Astrocyte (in vitro differentiated cells and primary cell): ENCODE results near the gene ZCCHC24. TPM values are rescaled to one million over a fixed set of nuclear protein-coding genes. Genes with fewer than 3 reads are reported as not detected.
"Not testable (repeated sequence)": the region's sequence is repeated elsewhere in the genome, so short reads cannot be mapped to it uniquely, and the experiment has no call there.

Source experiments
- DNase-seq: peaks from one replicate; pipeline ENCODE4 v3.0.0-alpha.2; 2010; ENCODE audit warnings: low read depth
- FAIRE-seq: peaks from 2 replicates; lab custom pipeline; 2011; peaks lifted over from hg19 to GRCh38; lab: Jason Lieb, UNC
- H2AFZ ChIP-seq: 2 replicates; pipeline ENCODE4 v1.6.0; 2012; ENCODE audit warnings: low read depth, low read length, inconsistent platforms
- H3K27ac ChIP-seq: 2 replicates; pipeline ENCODE4 v1.5.1; 2011; ENCODE audit warnings: low read depth, low read length, inconsistent platforms
- H3K27me3 ChIP-seq: 2 replicates; pipeline ENCODE4 v1.6.0; 2011; ENCODE audit warnings: low read length, inconsistent platforms; ENCODE audit not compliant: insufficient read depth
- H3K36me3 ChIP-seq: 2 replicates; pipeline ENCODE4 v1.5.1; 2011; ENCODE audit warnings: low read length, inconsistent platforms; ENCODE audit not compliant: insufficient read depth
- H3K4me1 ChIP-seq: 2 replicates; pipeline ENCODE4 v1.5.1; 2011; ENCODE audit warnings: low read length, inconsistent platforms; ENCODE audit not compliant: insufficient read depth
- H3K4me2 ChIP-seq: 2 replicates; pipeline ENCODE4 v1.6.0; 2012; ENCODE audit warnings: low read length, inconsistent platforms
- H3K4me3 ChIP-seq: 2 replicates; pipeline ENCODE4 v1.5.1; 2011; ENCODE audit warnings: low read depth, mild to moderate bottlenecking, low read length, inconsistent platforms; ENCODE audit not compliant: insufficient read depth
- H3K79me2 ChIP-seq: 2 replicates; pipeline ENCODE4 v1.6.0; 2012; ENCODE audit warnings: mild to moderate bottlenecking, low read length, inconsistent platforms; ENCODE audit not compliant: insufficient read depth
- H3K9ac ChIP-seq: 2 replicates; pipeline ENCODE4 v1.6.0; 2012; ENCODE audit warnings: mild to moderate bottlenecking, low read length, inconsistent platforms
- H3K9me3 ChIP-seq: 2 replicates; pipeline ENCODE4 v1.5.1; 2012; ENCODE audit warnings: low read depth, mild to moderate bottlenecking, low read length, inconsistent platforms; ENCODE audit not compliant: insufficient read depth
- H4K20me1 ChIP-seq: 2 replicates; pipeline ENCODE4 v1.6.0; 2012; ENCODE audit warnings: low read length, inconsistent platforms; ENCODE audit not compliant: insufficient read depth
- H3K27ac Mint-ChIP-seq: one replicate; pipeline ENCODE4 v1.8.0; 2021; ENCODE audit warnings: mild to moderate bottlenecking, mixed read lengths; ENCODE audit not compliant: unreplicated experiment
- H3K27me3 Mint-ChIP-seq: one replicate; pipeline ENCODE4 v1.8.0; 2021; ENCODE audit warnings: low read depth, mixed read lengths; ENCODE audit not compliant: unreplicated experiment
- H3K36me3 Mint-ChIP-seq: one replicate; pipeline ENCODE4 v1.8.0; 2021; ENCODE audit warnings: low read depth, mixed read lengths; ENCODE audit not compliant: unreplicated experiment
- H3K4me1 Mint-ChIP-seq: one replicate; pipeline ENCODE4 v1.8.0; 2021; ENCODE audit warnings: low read depth, mixed read lengths; ENCODE audit not compliant: unreplicated experiment
- H3K4me3 Mint-ChIP-seq: one replicate; pipeline ENCODE4 v1.8.0; 2021; ENCODE audit warnings: mild to moderate bottlenecking, moderate library complexity, mixed read lengths; ENCODE audit not compliant: unreplicated experiment
- H3K9me3 Mint-ChIP-seq: one replicate; pipeline ENCODE4 v1.8.0; 2021; ENCODE audit warnings: mild to moderate bottlenecking, mixed read lengths; ENCODE audit not compliant: unreplicated experiment
- EZH2 ChIP-seq: IDR thresholded peaks from 2 replicates; pipeline ENCODE4 v1.6.1; 2012; ENCODE audit warnings: mild to moderate bottlenecking, low read length, inconsistent platforms; ENCODE audit not compliant: insufficient read depth
- total RNA-seq: library from RNA; stranded (reverse); gene quantifications from 2 replicates; pipeline ENCODE4 v1.2.1, GENCODE V29; 2021
- TF ChIP-seq, protein P1 (sequence below): IDR thresholded peaks from 2 replicates; pipeline ENCODE4 v1.5.1; 2011; ENCODE audit warnings: low read depth, mild to moderate bottlenecking, inconsistent platforms, low read length, moderate library complexity; ENCODE audit not compliant: insufficient read depth

ZCCHC24 gene
- total RNA-seq, 1 donor from 2014 or later, result 21.4 TPM

DNA sequence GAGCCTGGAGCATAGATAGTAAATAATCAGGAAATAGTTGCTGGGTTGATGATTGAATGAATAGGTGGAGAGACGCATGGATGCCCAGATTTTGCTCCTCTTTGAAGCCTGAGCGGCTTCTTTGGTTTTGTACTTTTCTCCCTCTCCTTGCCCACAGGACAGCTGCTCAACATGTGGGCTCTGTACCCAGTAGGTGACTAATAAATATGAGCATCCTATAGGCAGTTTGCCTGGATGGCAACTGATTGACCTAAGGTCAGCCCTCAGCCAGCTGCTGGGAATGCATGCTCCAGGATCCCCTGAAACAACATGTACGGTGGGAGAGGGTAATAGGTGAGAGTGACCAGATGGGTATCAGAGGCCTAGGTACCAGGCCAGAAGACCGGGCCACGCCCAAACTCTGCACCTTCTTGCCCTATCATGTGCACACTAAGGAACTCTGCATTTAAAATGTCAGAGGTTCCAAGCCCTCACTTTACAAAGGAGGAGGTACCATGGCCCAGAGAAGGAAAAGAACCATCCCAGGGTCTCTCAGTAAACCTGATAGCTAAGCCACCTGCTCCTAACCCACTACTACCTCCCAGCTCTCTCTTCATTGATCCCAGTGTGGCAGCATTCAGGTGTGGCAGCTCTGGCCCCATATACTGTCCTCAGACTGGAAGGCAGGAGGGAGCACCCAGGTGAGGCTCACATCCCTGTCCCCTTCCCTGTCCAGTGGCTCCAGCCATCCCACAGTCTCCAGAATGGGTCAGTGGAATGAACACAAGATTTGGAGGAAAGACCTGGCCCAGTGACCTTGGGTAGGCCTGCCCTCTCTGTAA is 2.7 kb upstream of the ZCCHC24 start:
- H3K9ac ChIP-seq, result no peak overlapping the region
- H4K20me1 ChIP-seq, result peaks cover 15% of the 10 kb centered on the region
- H3K9me3 Mint-ChIP-seq, result peaks cover 2% of the 10 kb centered on the region
- H3K4me3 ChIP-seq, result no peak overlapping the region
- no peak overlapping the region for H3K27ac ChIP-seq
- H3K27me3 Mint-ChIP-seq, result peaks cover 9% of the 10 kb centered on the region
- H3K9me3 ChIP-seq, result no peaks in the 10 kb centered on the region
- H3K4me3 Mint-ChIP-seq, result no peak overlapping the region
- no peak for FAIRE-seq
- peaks cover 23% of the 10 kb centered on the region for H3K4me1 ChIP-seq
- no peaks in the 10 kb centered on the region for H3K27me3 ChIP-seq
- H2AFZ ChIP-seq, result no peak overlapping the region
- H3K27ac Mint-ChIP-seq, result no peak overlapping the region
- H3K79me2 ChIP-seq, result peaks cover 15% of the 10 kb centered on the region
- H3K4me2 ChIP-seq, result no peak overlapping the region
- H3K36me3 ChIP-seq, result no peaks in the 10 kb centered on the region
- no peaks in the 10 kb centered on the region for H3K36me3 Mint-ChIP-seq
- peaks cover 29% of the 10 kb centered on the region for H3K4me1 Mint-ChIP-seq
- TF ChIP-seq EZH2, result no peak
- TF ChIP-seq, protein P1, sequence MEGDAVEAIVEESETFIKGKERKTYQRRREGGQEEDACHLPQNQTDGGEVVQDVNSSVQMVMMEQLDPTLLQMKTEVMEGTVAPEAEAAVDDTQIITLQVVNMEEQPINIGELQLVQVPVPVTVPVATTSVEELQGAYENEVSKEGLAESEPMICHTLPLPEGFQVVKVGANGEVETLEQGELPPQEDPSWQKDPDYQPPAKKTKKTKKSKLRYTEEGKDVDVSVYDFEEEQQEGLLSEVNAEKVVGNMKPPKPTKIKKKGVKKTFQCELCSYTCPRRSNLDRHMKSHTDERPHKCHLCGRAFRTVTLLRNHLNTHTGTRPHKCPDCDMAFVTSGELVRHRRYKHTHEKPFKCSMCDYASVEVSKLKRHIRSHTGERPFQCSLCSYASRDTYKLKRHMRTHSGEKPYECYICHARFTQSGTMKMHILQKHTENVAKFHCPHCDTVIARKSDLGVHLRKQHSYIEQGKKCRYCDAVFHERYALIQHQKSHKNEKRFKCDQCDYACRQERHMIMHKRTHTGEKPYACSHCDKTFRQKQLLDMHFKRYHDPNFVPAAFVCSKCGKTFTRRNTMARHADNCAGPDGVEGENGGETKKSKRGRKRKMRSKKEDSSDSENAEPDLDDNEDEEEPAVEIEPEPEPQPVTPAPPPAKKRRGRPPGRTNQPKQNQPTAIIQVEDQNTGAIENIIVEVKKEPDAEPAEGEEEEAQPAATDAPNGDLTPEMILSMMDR, result no peak
- DNase-seq, result no peak

DNA sequence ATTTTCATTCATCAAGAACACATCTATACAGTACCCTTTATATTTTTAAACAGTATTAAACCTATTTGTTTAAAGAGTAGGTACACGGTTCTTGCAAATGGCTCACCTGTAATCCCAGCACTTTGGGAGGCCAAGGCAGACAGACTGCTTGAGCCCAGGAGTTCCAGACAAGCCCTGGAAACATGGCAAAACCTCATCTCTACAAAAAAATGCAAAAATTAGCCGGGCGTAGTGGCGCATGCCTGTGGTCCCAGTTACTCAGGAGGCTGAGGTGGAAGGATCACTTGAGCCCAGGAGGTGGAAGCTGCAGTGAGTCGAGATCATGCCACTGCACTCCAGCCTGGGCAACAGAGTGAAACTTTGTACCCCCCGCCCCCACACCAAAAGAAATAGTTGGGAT is 1.8 kb upstream of the ZCCHC24 start:
- Histone ChIP-seq H4K20me1 (peaks cover 23% of the 10 kb centered on the region), H3K79me2 (peaks cover 24% of the 10 kb centered on the region), H3K4me1 (peaks cover 26% of the 10 kb centered on the region), H3K4me2 (peak overlapping the region; percentile 98)
- H3K4me3 ChIP-seq, H3K36me3 ChIP-seq, H3K27ac ChIP-seq, H3K36me3 Mint-ChIP-seq, DNase-seq, H3K9ac ChIP-seq, H3K27me3 ChIP-seq, FAIRE-seq, H3K9me3 ChIP-seq, H3K27me3 Mint-ChIP-seq, H2AFZ ChIP-seq, H3K9me3 Mint-ChIP-seq: not testable (repeated sequence)
- Mint-ChIP-seq H3K27ac (peak overlapping the region; percentile 85), H3K4me1 (peaks cover 29% of the 10 kb centered on the region), H3K4me3 (peak overlapping the region; percentile 78)

DNA sequence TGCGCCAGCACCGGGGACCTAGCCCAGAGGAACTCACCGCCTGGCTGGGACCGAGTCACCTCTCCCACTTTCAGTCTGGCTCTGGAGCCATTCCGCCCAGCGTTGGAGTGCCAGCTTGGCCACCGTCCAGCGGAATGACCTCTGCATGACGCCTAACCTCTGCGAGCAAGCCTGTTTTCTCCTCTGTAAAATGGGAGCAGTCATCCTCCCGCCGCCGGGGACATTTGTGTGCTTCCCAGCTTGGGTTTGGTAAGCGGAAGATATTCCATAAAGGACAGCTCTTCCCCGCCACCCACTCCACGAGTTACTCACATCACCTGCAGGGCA is 1.3 kb upstream of the ZCCHC24 start:
- Histone ChIP-seq H3K9me3 (no peaks in the 10 kb centered on the region), H3K79me2 (peaks cover 29% of the 10 kb centered on the region), H2AFZ (peak overlapping the region; percentile 74), H3K27ac (no peak overlapping the region), H3K27me3 (no peaks in the 10 kb centered on the region), H3K9ac (peak overlapping the region; percentile 82), H4K20me1 (peaks cover 29% of the 10 kb centered on the region), H3K4me3 (peak overlapping the region; percentile 60), H3K36me3 (no peaks in the 10 kb centered on the region), H3K4me2 (peak overlapping the region; percentile 98), H3K4me1 (peaks cover 26% of the 10 kb centered on the region)
- H3K9me3 Mint-ChIP-seq, result no peaks in the 10 kb centered on the region
- FAIRE-seq (no peak), DNase-seq (no peak)
- TF ChIP-seq EZH2, result no peak
- TF ChIP-seq, protein P1, result no peak
- no peaks in the 10 kb centered on the region for H3K36me3 Mint-ChIP-seq
- peaks cover 26% of the 10 kb centered on the region for H3K4me1 Mint-ChIP-seq
- H3K27ac Mint-ChIP-seq, result peak overlapping the region; percentile 85
- H3K4me3 Mint-ChIP-seq, result peak overlapping the region; percentile 78
- H3K27me3 Mint-ChIP-seq, result peaks cover 4% of the 10 kb centered on the region
